Gastroesophageal sphincter (tissue), 4 donors: ENCODE data around the gene RBM19. TPM values are rescaled to one million over a fixed set of nuclear protein-coding genes. Genes with fewer than 3 reads are reported as not detected.

ENCODE experiments used
- ATAC-seq: fragments of 150-250 bp; one replicate; pipeline ENCODE4 v1.9.1; 2016; ENCODE audit warnings: mild to moderate bottlenecking, moderate library complexity
- H3K27ac ChIP-seq, 4 donors: fragments of 200-600 bp; sonication (generic) in 3 of 4; 1 replicate in 3 of 4; 2 replicates in 1 of 4; pipeline ENCODE4 v1.5.1; 2016 to 2019
- H3K27me3 ChIP-seq: fragments of 200-600 bp; sonication (generic); one replicate; pipeline ENCODE4 v1.5.1; 2019
- H3K36me3 ChIP-seq, 2 donors: fragments of 200-600 bp; sonication (generic); one replicate each; pipeline ENCODE4 v1.5.1; 2019; ENCODE audit warnings: control low read depth in 1 of 2
- H3K4me1 ChIP-seq, 3 donors: fragments of 200-600 bp; sonication (generic); 1 replicate in 2 of 3; 2 replicates in 1 of 3; pipeline ENCODE4 v1.5.1; 2016 to 2019; ENCODE audit warnings: control low read depth in 2 of 3
- H3K4me3 ChIP-seq, 2 donors: fragments of 200-600 bp; sonication (generic); one replicate each; pipeline ENCODE4 v1.5.1; 2019; ENCODE audit warnings: mild to moderate bottlenecking in 1 of 2, moderate library complexity in 1 of 2
- H3K9me3 ChIP-seq, 3 donors: fragments of 200-600 bp; sonication (generic); one replicate each; pipeline ENCODE4 v1.5.1; 2017 to 2019; ENCODE audit warnings: control low read depth in 2 of 3
- CTCF ChIP-seq, 4 experiments: fragments of 200-600 bp in 2 of 4; fragments of 450-650 bp in 2 of 4; sonication (generic) in 1 of 4; IDR thresholded peaks; one replicate each; pipeline ENCODE4 v1.5.1; 2017 to 2019; ENCODE audit warnings: antibody characterized with exemption in 4 of 4, mild to moderate bottlenecking in 2 of 4, moderate library complexity in 2 of 4
- EP300 ChIP-seq: sonication (generic); formaldehyde crosslinking; IDR thresholded peaks from one replicate; pipeline ENCODE4 v1.6.1; 2017; ENCODE audit warnings: antibody characterized with exemption, mild to moderate bottlenecking
- POLR2A ChIP-seq, 2 donors: fragments of 450-650 bp; IDR thresholded peaks; one replicate each; pipeline ENCODE4 v1.6.1; 2017; ENCODE audit warnings: antibody characterized with exemption in 2 of 2, mild to moderate bottlenecking in 2 of 2, moderate library complexity in 1 of 2
- POLR2AphosphoS5 ChIP-seq: sonication (generic); formaldehyde crosslinking; IDR thresholded peaks from one replicate; pipeline ENCODE4 v1.6.1; 2017; ENCODE audit warnings: antibody characterized with exemption
- WGBS, 2 donors: methylation state at CpG; one replicate each; pipeline ENCODE4 v1.1.5; 2018; ENCODE audit warnings: low coverage in 1 of 2; 5-methylcytosine and 5-hydroxymethylcytosine counted together
- total RNA-seq, 4 donors: library from RNA; depleted of rRNA; stranded (reverse); fragments of >200 nt; gene quantifications; one replicate each; pipeline ENCODE4 v1.1.0, GENCODE V29; 2016

Gene RBM19
- total RNA-seq, 4 donors from 2014 or later: 24.5 to 45.3 (median 33.9) TPM

- no peak for ATAC-seq
- WGBS, 2 donors: 100% methylated on average over 1 of the region's 8 CpGs; no CpG with 5 or more reads in 1 of the 2 donors
- H3K36me3 ChIP-seq: peaks cover 0 to 77% of the 10 kb centered on the region in 2 donors
- H3K27me3 ChIP-seq: no peaks in the 10 kb centered on the region
- no peak for TF ChIP-seq POLR2AphosphoS5
- TF ChIP-seq POLR2A (IDR thresholded peaks at IDR 0.05): no peak
- TF ChIP-seq CTCF (IDR thresholded peaks at IDR 0.05): no peak
- TF ChIP-seq EP300: no peak
- no peaks in the 10 kb centered on the region for H3K9me3 ChIP-seq
- H3K4me3 ChIP-seq: no peak overlapping the region
- H3K27ac ChIP-seq: no peak overlapping the region
- peaks cover 0 to 10% (median 0%) of the 10 kb centered on the region in 3 donors for H3K4me1 ChIP-seq
Observed at GRCh38 chr12:113858841-113859386, 107.2 kb downstream of the RBM19 start.

- no peaks in the 10 kb centered on the region for H3K27me3 ChIP-seq
- TF ChIP-seq POLR2AphosphoS5 (no peak), EP300 (no peak), CTCF (IDR thresholded peaks at IDR 0.05) (no peak), POLR2A (IDR thresholded peaks at IDR 0.05) (no peak)
- no peak overlapping the region for H3K27ac ChIP-seq
- H3K9me3 ChIP-seq: no peaks in the 10 kb centered on the region
- peaks cover 0 to 25% (median 0%) of the 10 kb centered on the region in 3 donors for H3K4me1 ChIP-seq
- no peak overlapping the region for H3K4me3 ChIP-seq
- ATAC-seq: no peak
- H3K36me3 ChIP-seq: peaks cover 0 to 73% of the 10 kb centered on the region in 2 donors
- WGBS, 2 donors: 100% methylated on average over 1 to 3 of the region's 12 CpGs
Observed at GRCh38 chr12:113857371-113857770, 108.8 kb downstream of the RBM19 start.

GRCh38 chr12:113855998-113856397 lies 110.1 kb downstream of the RBM19 start:
- peaks cover 0 to 62% of the 10 kb centered on the region in 2 donors for H3K36me3 ChIP-seq
- H3K4me1 ChIP-seq: peaks cover 0 to 36% (median 0%) of the 10 kb centered on the region in 3 donors
- WGBS, 2 donors: 82% methylated on average over 3 of the region's 7 CpGs; no CpG with 5 or more reads in 1 of the 2 donors
- no peak overlapping the region for H3K4me3 ChIP-seq
- TF ChIP-seq EP300 (no peak), POLR2A (IDR thresholded peaks at IDR 0.05) (no peak), CTCF (IDR thresholded peaks at IDR 0.05) (no peak), POLR2AphosphoS5 (no peak)
- H3K27me3 ChIP-seq: no peaks in the 10 kb centered on the region
- H3K27ac ChIP-seq: no peak overlapping the region
- no peak for ATAC-seq
- no peaks in the 10 kb centered on the region for H3K9me3 ChIP-seq

GRCh38 chr12:113854385-113855142 lies 111.6 kb downstream of the RBM19 start:
- WGBS, 2 donors: 89% methylated on average over 6 of the region's 17 CpGs; no CpG with 5 or more reads in 1 of the 2 donors

More at GRCh38 chr12:113854385-113855142, 111.6 kb downstream of the RBM19 start:
- H3K27ac ChIP-seq: no peak overlapping the region
- ATAC-seq: no peak
- H3K27me3 ChIP-seq: no peaks in the 10 kb centered on the region
- peaks cover 0 to 50% (median 6%) of the 10 kb centered on the region in 3 donors for H3K4me1 ChIP-seq
- no peaks in the 10 kb centered on the region for H3K9me3 ChIP-seq
- no peak overlapping the region for H3K4me3 ChIP-seq
- TF ChIP-seq POLR2A (IDR thresholded peaks at IDR 0.05) (no peak), EP300 (no peak), CTCF (IDR thresholded peaks at IDR 0.05) (no peak), POLR2AphosphoS5 (no peak)
- H3K36me3 ChIP-seq: peaks cover 0 to 47% of the 10 kb centered on the region in 2 donors
